Activated CD4-positive, alpha-beta T cell treated with anti-CD3 and anti-CD28 coated beads for 36 hours (primary cell): ENCODE results near the gene GAB3. TPM values are rescaled to one million over a fixed set of nuclear protein-coding genes. Genes with fewer than 3 reads are reported as not detected.

Source experiments
- ATAC-seq: fragments of 200-7000 bp; cut with Tn5 transposase; one replicate; pipeline ENCODE4 v1.10.0; 2021; ENCODE audit warnings: mild to moderate bottlenecking, moderate library complexity
- CTCF ChIA-PET: fragments of 350-600 bp; sonication (Branson Sonifier 250); formaldehyde crosslinking; loops from one replicate; lab custom pipeline; 2021; ENCODE audit warnings: antibody characterized with exemption; lab: Charles Lee
- POLR2A ChIA-PET: fragments of 350-600 bp; sonication (Branson Sonifier 250); formaldehyde crosslinking; loops from one replicate; lab custom pipeline; 2021; ENCODE audit warnings: antibody characterized with exemption, inconsistent platforms; lab: Charles Lee
- DNase-seq: peaks from one replicate; pipeline ENCODE4 v3.0.0-alpha.2; 2020
- H3K27ac Mint-ChIP-seq: one replicate; pipeline ENCODE4 v1.8.0; 2021; ENCODE audit warnings: mixed read lengths
- H3K27me3 Mint-ChIP-seq: one replicate; pipeline ENCODE4 v1.8.0; 2021; ENCODE audit warnings: mixed read lengths
- H3K36me3 Mint-ChIP-seq: one replicate; pipeline ENCODE4 v1.8.0; 2021; ENCODE audit warnings: low read depth, mixed read lengths
- H3K4me1 Mint-ChIP-seq: one replicate; pipeline ENCODE4 v1.8.0; 2021; ENCODE audit warnings: mixed read lengths
- H3K4me3 Mint-ChIP-seq: one replicate; pipeline ENCODE4 v1.8.0; 2021; ENCODE audit warnings: mild to moderate bottlenecking, moderate library complexity, mixed read lengths
- H3K9me3 Mint-ChIP-seq: one replicate; pipeline ENCODE4 v1.8.0; 2021; ENCODE audit warnings: low read depth, mixed read lengths
- intact Hi-C, 2 experiments: fragments of 100-400 bp; cut with DNase I in 1 of 2; cut with micrococcal nuclease in 1 of 2; formaldehyde crosslinking; loops; one replicate each; pipeline versions ENCODE4 v1.14.2 to v1.15.1; 2022 to 2024; cut with DNase I, micrococcal nuclease
- total RNA-seq, 2 experiments: library from RNA; stranded (reverse); gene quantifications; one replicate each; pipeline ENCODE4 v1.2.3, GENCODE V29; 2021

The GAB3 gene
- total RNA-seq, 2 experiments from 2014 or later = 2.1 to 2.9 TPM

- ChIA-PET CTCF (interaction anchor here (1.4 to 4.8 kb wide), 2 partner anchors 24 to 29 kb away, joined by 5 to 58 read pairs; partner anchors contain the start of gene GAB3), POLR2A (interaction anchor here (1.0 kb wide), 1 partner anchor 29 kb away, joined by 7 read pairs; no protein-coding TSS in a partner anchor)
- Mint-ChIP-seq H3K36me3 (no peaks in the 10 kb centered on the region), H3K4me3 (no peak overlapping the region), H3K9me3 (peaks cover 2% of the 10 kb centered on the region), H3K27ac (no peak overlapping the region), H3K27me3 (no peaks in the 10 kb centered on the region), H3K4me1 (peaks cover 50% of the 10 kb centered on the region)
- DNase-seq (no peak), ATAC-seq (no peak)
- intact Hi-C loops = no loop called here
These were observed 30.8 kb downstream of the GAB3 start for GRCh38 chrX:154720067-154720466.

GRCh38 chrX:154719132-154719675, 31.7 kb downstream of the GAB3 start:
- Mint-ChIP-seq H3K4me3 (peak overlapping the region; percentile 49), H3K27ac (peak overlapping the region; percentile 88), H3K4me1 (peaks cover 43% of the 10 kb centered on the region), H3K36me3 (no peaks in the 10 kb centered on the region), H3K27me3 (no peaks in the 10 kb centered on the region), H3K9me3 (peaks cover 2% of the 10 kb centered on the region)
- ChIA-PET CTCF (interaction anchor here (0.7 to 4.8 kb wide), 4 partner anchors 19 to 30 kb away, joined by 3 to 58 read pairs (median 4); partner anchors contain the start of gene GAB3), POLR2A (interaction anchor here (1.0 kb wide), 1 partner anchor 29 kb away, joined by 7 read pairs; no protein-coding TSS in a partner anchor)
- ATAC-seq (peak; percentile 88), DNase-seq (peak; percentile 56)
- intact Hi-C loops = loop anchor here (2.0 to 5.0 kb wide), 3 partner anchors 30 to 123 kb away; partner anchors contain the start of gene DKC1 (in 1 of the 2)

- DNase-seq = no peak
- H3K9me3 Mint-ChIP-seq = peaks cover 2% of the 10 kb centered on the region
- H3K4me3 Mint-ChIP-seq = no peak overlapping the region
- ChIA-PET CTCF (interaction anchor here (1.1 to 4.8 kb wide), 4 partner anchors 16 to 30 kb away, joined by 3 to 58 read pairs (median 4); partner anchors contain the start of gene GAB3), POLR2A (interaction anchor here (1.6 kb wide), 1 partner anchor 30 kb away, joined by 3 read pairs; no protein-coding TSS in a partner anchor)
- ATAC-seq = no peak
- H3K27me3 Mint-ChIP-seq = no peaks in the 10 kb centered on the region
- H3K36me3 Mint-ChIP-seq = no peaks in the 10 kb centered on the region
- H3K4me1 Mint-ChIP-seq = peaks cover 43% of the 10 kb centered on the region
- peak overlapping the region; percentile 88 for H3K27ac Mint-ChIP-seq
- intact Hi-C loops = loop anchor here (2.0 to 5.0 kb wide), 3 partner anchors 30 to 124 kb away; partner anchors contain the start of gene DKC1 (in 1 of the 2)
These were observed 32.3 kb downstream of the GAB3 start for GRCh38 chrX:154718616-154719015.

- ATAC-seq (no peak), DNase-seq (peak; percentile 12)
- Mint-ChIP-seq H3K27me3 (no peaks in the 10 kb centered on the region), H3K4me1 (peaks cover 43% of the 10 kb centered on the region), H3K9me3 (peaks cover 2% of the 10 kb centered on the region), H3K27ac (peak overlapping the region; percentile 88), H3K4me3 (no peak overlapping the region), H3K36me3 (peaks cover 2% of the 10 kb centered on the region)
- ChIA-PET CTCF (interaction anchor here (0.5 to 4.8 kb wide), 7 partner anchors 14 to 182 kb away, joined by 3 to 58 read pairs (median 4); partner anchors contain the start of gene GAB3), POLR2A (interaction anchor here (1.6 kb wide), 1 partner anchor 31 kb away, joined by 3 read pairs; no protein-coding TSS in a partner anchor)
- intact Hi-C loops = loop anchor here (2.0 to 5.0 kb wide), 3 partner anchors 31 to 124 kb away; partner anchors contain the start of gene DKC1 (in 1 of the 2)
These were observed 33.1 kb downstream of the GAB3 start for GRCh38 chrX:154717824-154718223.

GRCh38 chrX:154715825-154716224, 35.1 kb downstream of the GAB3 start:
- no peaks in the 10 kb centered on the region for H3K9me3 Mint-ChIP-seq
- H3K4me1 Mint-ChIP-seq = peaks cover 51% of the 10 kb centered on the region
- intact Hi-C loops = loop anchor here in 1 of 2 experiments (1.0 to 5.0 kb wide), 2 partner anchors 34 to 126 kb away; no protein-coding TSS in a partner anchor

GRCh38 chrX:154714925-154715324, 36.0 kb downstream of the GAB3 start:
- POLR2A ChIA-PET = no interaction called here
- DNase-seq (peak; percentile 52), ATAC-seq (no peak)
- Mint-ChIP-seq H3K4me3 (no peak overlapping the region), H3K9me3 (no peaks in the 10 kb centered on the region), H3K36me3 (peaks cover 5% of the 10 kb centered on the region), H3K27ac (no peak overlapping the region), H3K27me3 (no peaks in the 10 kb centered on the region), H3K4me1 (peaks cover 49% of the 10 kb centered on the region)
- intact Hi-C loops = loop anchor here in 1 of 2 experiments (1.0 to 5.0 kb wide), 2 partner anchors 35 to 127 kb away; no protein-coding TSS in a partner anchor
- CTCF ChIA-PET = no interaction called here

More at GRCh38 chrX:154715825-154716224, 35.1 kb downstream of the GAB3 start:
- Mint-ChIP-seq H3K27ac (no peak overlapping the region), H3K4me3 (no peak overlapping the region), H3K36me3 (peaks cover 5% of the 10 kb centered on the region), H3K27me3 (no peaks in the 10 kb centered on the region)
- ATAC-seq (no peak), DNase-seq (no peak)
- ChIA-PET CTCF (interaction anchor here (0.6 to 4.8 kb wide), 3 partner anchors 16 to 386 kb away, joined by 3 to 58 read pairs (median 9); partner anchors contain the start of gene GAB3), POLR2A (no interaction called here)

GRCh38 chrX:154712781-154713740, 37.8 kb downstream of the GAB3 start:
- H3K36me3 Mint-ChIP-seq = peaks cover 5% of the 10 kb centered on the region
- H3K27ac Mint-ChIP-seq = peak overlapping the region; percentile 23
- H3K4me1 Mint-ChIP-seq = peaks cover 31% of the 10 kb centered on the region
- no peaks in the 10 kb centered on the region for H3K9me3 Mint-ChIP-seq
- ChIA-PET CTCF (interaction anchor here (0.7 to 1.9 kb wide), 4 partner anchors 17 to 35 kb away, joined by 3 to 13 read pairs (median 4); no protein-coding TSS in a partner anchor), POLR2A (interaction anchor here (0.6 kb wide), 1 partner anchor 8 kb away, joined by 3 read pairs; no protein-coding TSS in a partner anchor)
- H3K4me3 Mint-ChIP-seq = no peak overlapping the region
- peak; percentile 34 for DNase-seq
- intact Hi-C loops = loop anchor here in 1 of 2 experiments (1.0 to 2.0 kb wide), 2 partner anchors 17 to 36 kb away; no protein-coding TSS in a partner anchor
- H3K27me3 Mint-ChIP-seq = no peaks in the 10 kb centered on the region
- ATAC-seq = peak; percentile 93

- H3K27me3 Mint-ChIP-seq = no peaks in the 10 kb centered on the region
- CTCF ChIA-PET = no interaction called here
- H3K36me3 Mint-ChIP-seq = peaks cover 5% of the 10 kb centered on the region
- peaks cover 20% of the 10 kb centered on the region for H3K4me1 Mint-ChIP-seq
- H3K9me3 Mint-ChIP-seq = no peaks in the 10 kb centered on the region
- ATAC-seq = no peak
- no peak overlapping the region for H3K27ac Mint-ChIP-seq
- intact Hi-C loops = no loop called here
- H3K4me3 Mint-ChIP-seq = no peak overlapping the region
- POLR2A ChIA-PET = no interaction called here
- no peak for DNase-seq
These were observed 39.6 kb downstream of the GAB3 start for GRCh38 chrX:154711264-154711663.

- ChIA-PET POLR2A (no interaction called here), CTCF (interaction anchor here (1.2 kb wide), 1 partner anchor 17 kb away, joined by 4 read pairs; no protein-coding TSS in a partner anchor)
- Mint-ChIP-seq H3K9me3 (no peaks in the 10 kb centered on the region), H3K4me3 (no peak overlapping the region), H3K27ac (no peak overlapping the region), H3K27me3 (no peaks in the 10 kb centered on the region), H3K36me3 (peaks cover 5% of the 10 kb centered on the region), H3K4me1 (peaks cover 20% of the 10 kb centered on the region)
- ATAC-seq (no peak), DNase-seq (no peak)
- intact Hi-C loops = no loop called here
These were observed 40.6 kb downstream of the GAB3 start for GRCh38 chrX:154710309-154710708.

GRCh38 chrX:154698630-154699248, 52.1 kb downstream of the GAB3 start:
- intact Hi-C loops = no loop called here
- H3K27ac Mint-ChIP-seq = no peak overlapping the region
- H3K36me3 Mint-ChIP-seq = peaks cover 9% of the 10 kb centered on the region
- no peak for DNase-seq
- ChIA-PET POLR2A (no interaction called here), CTCF (interaction anchor here (1.3 kb wide), 1 partner anchor 50 kb away, joined by 4 read pairs; no protein-coding TSS in a partner anchor)
- peaks cover 16% of the 10 kb centered on the region for H3K4me1 Mint-ChIP-seq
- no peak for ATAC-seq
- no peak overlapping the region for H3K4me3 Mint-ChIP-seq
- no peaks in the 10 kb centered on the region for H3K9me3 Mint-ChIP-seq
- no peaks in the 10 kb centered on the region for H3K27me3 Mint-ChIP-seq
